Naive B cell (primary cell): Measurements from ENCODE around the gene LRRC4. TPM values are rescaled to one million over a fixed set of nuclear protein-coding genes. Genes with fewer than 3 reads are reported as not detected.
A peak's percentile ranks its signal among the peaks of the same experiment; 100 is the strongest.

Source experiments
- ATAC-seq, 2 donors: fragments of 150-1000 bp; cut with Tn5 transposase; 2 replicates each; pipeline ENCODE4 v1.10.0; 2021; ENCODE audit warnings: low read depth in 2 of 2, mild to moderate bottlenecking in 2 of 2, moderate library complexity in 2 of 2
- DNase-seq: peaks from one replicate; pipeline ENCODE4 v3.0.0; 2022
- H3K27ac Mint-ChIP-seq, 6 donors: one replicate each; pipeline ENCODE4 v1.8.0; 2020 to 2022; ENCODE audit warnings: mild to moderate bottlenecking in 6 of 6, mixed read lengths in 6 of 6, moderate library complexity in 5 of 6, inconsistent platforms in 2 of 6
- H3K27me3 Mint-ChIP-seq, 3 donors: one replicate each; pipeline ENCODE4 v1.8.0; 2021 to 2022; ENCODE audit warnings: mixed read lengths in 3 of 3, mild to moderate bottlenecking in 1 of 3
- H3K36me3 Mint-ChIP-seq, 2 donors: one replicate each; pipeline ENCODE4 v1.8.0; 2020 to 2022; ENCODE audit warnings: mixed read lengths in 2 of 2, inconsistent platforms in 1 of 2, mild to moderate bottlenecking in 1 of 2
- H3K4me1 Mint-ChIP-seq, 3 donors: one replicate each; pipeline ENCODE4 v1.8.0; 2020 to 2022; ENCODE audit warnings: mixed read lengths in 3 of 3, inconsistent platforms in 1 of 3, mild to moderate bottlenecking in 1 of 3, moderate library complexity in 1 of 3
- H3K4me3 Mint-ChIP-seq, 8 donors: one replicate each; pipeline ENCODE4 v1.8.0; 2020 to 2022; ENCODE audit warnings: mild to moderate bottlenecking in 8 of 8, mixed read lengths in 8 of 8, moderate library complexity in 8 of 8, inconsistent platforms in 2 of 8
- H3K9me3 Mint-ChIP-seq, 7 donors: one replicate each; pipeline ENCODE4 v1.8.0; 2020 to 2022; ENCODE audit warnings: mixed read lengths in 7 of 7, mild to moderate bottlenecking in 5 of 7, inconsistent platforms in 2 of 7, moderate library complexity in 1 of 7
- polyA plus RNA-seq, 6 donors: library from polyadenylated mRNA; unstranded; fragments of 300-500 nt; fragmentation: Illumina TruSeq; gene quantifications; one replicate each; pipeline ENCODE4 v1.2.3, GENCODE V29; 2021; ENCODE audit warnings: low read depth in 6 of 6

LRRC4 gene
- under 1 TPM in 3 of 6 donors, not detected in 3; 0.09 to 0.37 (median 0.13) TPM for polyA plus RNA-seq

- peak within 1 kb of the TSS in 4 of 6 donors; percentile 33 to 52 (median 47) for H3K27ac Mint-ChIP-seq
- peaks cover 0 to 6% (median 4%) of the 10 kb centered on the region in 3 donors for H3K27me3 Mint-ChIP-seq
- H3K36me3 Mint-ChIP-seq, result peaks cover 8% of the 10 kb centered on the region in 2 donors
- ATAC-seq (peak; percentile 36 to 38), DNase-seq (peak; percentile 11)
- H3K9me3 Mint-ChIP-seq, result no peaks in the 10 kb centered on the region
- H3K4me3 Mint-ChIP-seq, result peak within 1 kb of the TSS; percentile 89 to 95 (median 90)
- H3K4me1 Mint-ChIP-seq, result peaks cover 18 to 26% (median 19%) of the 10 kb centered on the region in 3 donors
Observed at GRCh38 chr7:128030654-128031611, at the start of gene LRRC4. TSS of gene LRRC4 (minus strand) at chr7:128031437. CDS start at chr7:128030640, 797 bp downstream.

GRCh38 chr7:128080169-128080568 is 48.9 kb upstream of the LRRC4 start:
- Mint-ChIP-seq H3K4me3 (no peak overlapping the region), H3K36me3 (no peaks in the 10 kb centered on the region), H3K27ac (peak overlapping the region in 1 of 6 donors; percentile 82), H3K9me3 (no peaks in the 10 kb centered on the region), H3K4me1 (peaks cover 0 to 3% (median 0%) of the 10 kb centered on the region in 3 donors), H3K27me3 (no peaks in the 10 kb centered on the region)
- DNase-seq, result no peak
- no peak for ATAC-seq

GRCh38 chr7:128078309-128078708 is 47.1 kb upstream of the LRRC4 start:
- Mint-ChIP-seq H3K4me3 (no peak overlapping the region), H3K9me3 (no peaks in the 10 kb centered on the region), H3K27ac (peak overlapping the region in 1 of 6 donors; percentile 74), H3K27me3 (no peaks in the 10 kb centered on the region), H3K36me3 (no peaks in the 10 kb centered on the region), H3K4me1 (peaks cover 0 to 8% (median 3%) of the 10 kb centered on the region in 3 donors)
- ATAC-seq (no peak), DNase-seq (no peak)

- Mint-ChIP-seq H3K27me3 (no peaks in the 10 kb centered on the region), H3K4me3 (no peak overlapping the region)
- ATAC-seq, result no peak
Observed at GRCh38 chr7:128076796-128077271, 45.6 kb upstream of the LRRC4 start.

GRCh38 chr7:128076196-128076795 is 45.1 kb upstream of the LRRC4 start:
- Mint-ChIP-seq H3K4me3 (no peak overlapping the region), H3K27ac (no peak overlapping the region), H3K27me3 (no peaks in the 10 kb centered on the region), H3K36me3 (no peaks in the 10 kb centered on the region), H3K4me1 (peaks cover 0 to 8% (median 3%) of the 10 kb centered on the region in 3 donors), H3K9me3 (no peaks in the 10 kb centered on the region)
- DNase-seq (no peak), ATAC-seq (no peak)

More at GRCh38 chr7:128076796-128077271, 45.6 kb upstream of the LRRC4 start:
- no peaks in the 10 kb centered on the region for H3K9me3 Mint-ChIP-seq
- H3K27ac Mint-ChIP-seq, result no peak overlapping the region
- DNase-seq, result no peak
- H3K36me3 Mint-ChIP-seq, result no peaks in the 10 kb centered on the region
- H3K4me1 Mint-ChIP-seq, result peaks cover 0 to 8% (median 3%) of the 10 kb centered on the region in 3 donors

GRCh38 chr7:128075242-128076095 is 44.2 kb upstream of the LRRC4 start:
- Mint-ChIP-seq H3K4me1 (peaks cover 0 to 8% (median 3%) of the 10 kb centered on the region in 3 donors), H3K4me3 (no peak overlapping the region), H3K27me3 (no peaks in the 10 kb centered on the region), H3K27ac (peak overlapping the region in 1 of 6 donors; percentile 60), H3K36me3 (no peaks in the 10 kb centered on the region), H3K9me3 (no peaks in the 10 kb centered on the region)
- no peak for ATAC-seq
- no peak for DNase-seq

GRCh38 chr7:128074736-128075135 is 43.5 kb upstream of the LRRC4 start:
- ATAC-seq, result no peak
- no peaks in the 10 kb centered on the region for H3K36me3 Mint-ChIP-seq
- no peaks in the 10 kb centered on the region for H3K27me3 Mint-ChIP-seq
- peaks cover 0 to 8% (median 0%) of the 10 kb centered on the region in 3 donors for H3K4me1 Mint-ChIP-seq
- no peak overlapping the region for H3K4me3 Mint-ChIP-seq
- H3K9me3 Mint-ChIP-seq, result no peaks in the 10 kb centered on the region
- no peak for DNase-seq
- H3K27ac Mint-ChIP-seq, result no peak overlapping the region

GRCh38 chr7:128074336-128074735 is 43.1 kb upstream of the LRRC4 start:
- Mint-ChIP-seq H3K4me3 (no peak overlapping the region), H3K27ac (peak overlapping the region in 1 of 6 donors; percentile 47), H3K4me1 (peaks cover 0 to 8% (median 0%) of the 10 kb centered on the region in 3 donors)

GRCh38 chr7:128073671-128074310 is 42.6 kb upstream of the LRRC4 start:
- peaks cover 0 to 8% (median 0%) of the 10 kb centered on the region in 3 donors for H3K4me1 Mint-ChIP-seq
- H3K4me3 Mint-ChIP-seq, result no peak overlapping the region
- H3K36me3 Mint-ChIP-seq, result no peaks in the 10 kb centered on the region
- H3K27me3 Mint-ChIP-seq, result no peaks in the 10 kb centered on the region
- ATAC-seq (no peak), DNase-seq (no peak)
- H3K9me3 Mint-ChIP-seq, result no peaks in the 10 kb centered on the region
- H3K27ac Mint-ChIP-seq, result no peak overlapping the region

More at GRCh38 chr7:128074336-128074735, 43.1 kb upstream of the LRRC4 start:
- Mint-ChIP-seq H3K36me3 (no peaks in the 10 kb centered on the region), H3K9me3 (no peaks in the 10 kb centered on the region), H3K27me3 (no peaks in the 10 kb centered on the region)
- no peak for ATAC-seq
- DNase-seq, result no peak

- H3K27ac Mint-ChIP-seq, result no peak overlapping the region
- H3K36me3 Mint-ChIP-seq, result no peaks in the 10 kb centered on the region
- peaks cover 0 to 8% (median 3%) of the 10 kb centered on the region in 3 donors for H3K4me1 Mint-ChIP-seq
- DNase-seq, result no peak
- no peak for ATAC-seq
- H3K4me3 Mint-ChIP-seq, result no peak overlapping the region
- H3K27me3 Mint-ChIP-seq, result no peaks in the 10 kb centered on the region
- H3K9me3 Mint-ChIP-seq, result no peaks in the 10 kb centered on the region
Observed at GRCh38 chr7:128071801-128072200, 40.6 kb upstream of the LRRC4 start.

- no peak for ATAC-seq
- H3K27ac Mint-ChIP-seq, result no peak overlapping the region
- DNase-seq, result no peak
- H3K9me3 Mint-ChIP-seq, result no peaks in the 10 kb centered on the region
- H3K27me3 Mint-ChIP-seq, result no peaks in the 10 kb centered on the region
- no peaks in the 10 kb centered on the region for H3K36me3 Mint-ChIP-seq
- peaks cover 0 to 8% (median 3%) of the 10 kb centered on the region in 3 donors for H3K4me1 Mint-ChIP-seq
- H3K4me3 Mint-ChIP-seq, result no peak overlapping the region
Observed at GRCh38 chr7:128071376-128071775, 40.1 kb upstream of the LRRC4 start.
